Measurements from ENCODE around the gene ITPR2. TPM values are rescaled to one million over a fixed set of nuclear protein-coding genes. Genes with fewer than 3 reads are reported as not detected.

ITPR2 gene
- total RNA-seq, 3 donors from 2014 or later (not counting 1 experiment from before 2014, with no cell fraction given), result 59.1 to 70.7 (median 68.2) TPM

DNA sequence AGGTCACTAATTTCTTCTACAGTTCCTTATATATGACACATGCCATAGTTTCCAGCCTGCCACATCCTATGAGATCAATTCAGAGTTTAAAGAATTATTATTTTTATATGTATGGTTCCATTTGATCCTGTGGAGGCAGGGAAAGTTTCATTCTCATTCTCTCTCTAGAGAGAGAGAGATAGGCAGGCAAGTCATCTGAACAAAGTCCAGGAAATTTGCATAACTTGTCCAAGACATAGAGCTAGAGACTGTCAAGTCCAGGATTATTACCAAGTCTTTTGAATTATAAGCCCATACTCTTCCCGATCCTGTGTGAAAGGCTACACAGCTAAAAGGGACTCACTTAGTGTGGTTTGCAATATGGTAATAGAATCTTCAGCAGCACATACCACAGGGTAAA is 422.3 kb downstream of the ITPR2 start:
- H3K36me3 Mint-ChIP-seq, result peaks cover 14% of the 10 kb centered on the region
- peaks cover 24% of the 10 kb centered on the region for H3K36me3 ChIP-seq (ENCODE audit: control insufficient read depth, insufficient read depth, low read length)

DNA sequence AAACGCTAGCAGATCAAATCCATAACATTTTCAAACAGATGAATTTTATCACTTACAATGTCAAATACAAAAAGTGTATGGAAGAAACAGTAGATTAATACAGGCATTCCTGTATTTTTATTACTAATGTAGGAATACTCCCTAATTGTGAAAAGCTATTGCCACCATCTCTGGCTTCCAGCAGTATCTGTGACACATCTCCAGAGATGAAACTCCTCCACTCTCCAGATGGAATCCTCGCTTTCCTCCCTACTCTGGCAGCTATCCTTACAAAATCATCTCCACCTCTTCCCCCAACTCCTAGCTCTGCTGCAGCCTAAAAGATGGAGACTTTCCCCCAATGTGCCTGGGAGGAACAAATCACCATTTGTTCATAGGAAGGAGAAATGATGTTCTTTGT is 426.2 kb downstream of the ITPR2 start:
- H3K4me1 Mint-ChIP-seq, result no peaks in the 10 kb centered on the region
- ATAC-seq (no peak), DNase-seq (no peak)
- no peaks in the 10 kb centered on the region for H3K9me3 Mint-ChIP-seq
- Histone ChIP-seq H3K4me1 (ENCODE audit: control insufficient read depth, insufficient read depth, low read length) (no peaks in the 10 kb centered on the region), H3K4me3 (ENCODE audit: low read length) (no peak overlapping the region), H3K36me3 (ENCODE audit: control insufficient read depth, insufficient read depth, low read length) (peaks cover 24% of the 10 kb centered on the region), H3K27me3 (ENCODE audit: control insufficient read depth, insufficient read depth, low read length) (no peaks in the 10 kb centered on the region), H3K9me3 (ENCODE audit: control insufficient read depth, insufficient read depth, low read length) (no peaks in the 10 kb centered on the region), H3K27ac (ENCODE audit: low read length) (no peak overlapping the region)
- no peak overlapping the region for H3K27ac Mint-ChIP-seq
- TF ChIP-seq, protein P1, sequence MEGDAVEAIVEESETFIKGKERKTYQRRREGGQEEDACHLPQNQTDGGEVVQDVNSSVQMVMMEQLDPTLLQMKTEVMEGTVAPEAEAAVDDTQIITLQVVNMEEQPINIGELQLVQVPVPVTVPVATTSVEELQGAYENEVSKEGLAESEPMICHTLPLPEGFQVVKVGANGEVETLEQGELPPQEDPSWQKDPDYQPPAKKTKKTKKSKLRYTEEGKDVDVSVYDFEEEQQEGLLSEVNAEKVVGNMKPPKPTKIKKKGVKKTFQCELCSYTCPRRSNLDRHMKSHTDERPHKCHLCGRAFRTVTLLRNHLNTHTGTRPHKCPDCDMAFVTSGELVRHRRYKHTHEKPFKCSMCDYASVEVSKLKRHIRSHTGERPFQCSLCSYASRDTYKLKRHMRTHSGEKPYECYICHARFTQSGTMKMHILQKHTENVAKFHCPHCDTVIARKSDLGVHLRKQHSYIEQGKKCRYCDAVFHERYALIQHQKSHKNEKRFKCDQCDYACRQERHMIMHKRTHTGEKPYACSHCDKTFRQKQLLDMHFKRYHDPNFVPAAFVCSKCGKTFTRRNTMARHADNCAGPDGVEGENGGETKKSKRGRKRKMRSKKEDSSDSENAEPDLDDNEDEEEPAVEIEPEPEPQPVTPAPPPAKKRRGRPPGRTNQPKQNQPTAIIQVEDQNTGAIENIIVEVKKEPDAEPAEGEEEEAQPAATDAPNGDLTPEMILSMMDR (IDR thresholded peaks at IDR 0.05), result no peak
- peaks cover 7% of the 10 kb centered on the region for H3K36me3 Mint-ChIP-seq
- intact Hi-C loops (cut with micrococcal nuclease), result no loop called here
- no peak overlapping the region for H3K4me3 Mint-ChIP-seq
- H3K27me3 Mint-ChIP-seq (ENCODE audit: low read depth in 2 of 2), result no peaks in the 10 kb centered on the region
- WGBS (ENCODE audit: insufficient coverage), result 93% methylated on average over 1 of the region's 2 CpGs

More for the DNA sequence above, 422.3 kb downstream of the ITPR2 start:
- WGBS (ENCODE audit: insufficient coverage), result 100% methylated on average over 1 of the region's 1 CpG
- intact Hi-C loops (cut with micrococcal nuclease), result no loop called here
- Mint-ChIP-seq H3K4me1 (no peaks in the 10 kb centered on the region), H3K4me3 (no peak overlapping the region), H3K27me3 (ENCODE audit: low read depth in 2 of 2) (no peaks in the 10 kb centered on the region), H3K9me3 (no peaks in the 10 kb centered on the region), H3K27ac (no peak overlapping the region)
- TF ChIP-seq, protein P1 (IDR thresholded peaks at IDR 0.05), result no peak
- no peak overlapping the region for H3K4me3 ChIP-seq (ENCODE audit: low read length)
- H3K4me1 ChIP-seq (ENCODE audit: control insufficient read depth, insufficient read depth, low read length), result no peaks in the 10 kb centered on the region
- no peaks in the 10 kb centered on the region for H3K9me3 ChIP-seq (ENCODE audit: control insufficient read depth, insufficient read depth, low read length)
- ATAC-seq (no peak), DNase-seq (no peak)
- no peak overlapping the region for H3K27ac ChIP-seq (ENCODE audit: low read length)
- no peaks in the 10 kb centered on the region for H3K27me3 ChIP-seq (ENCODE audit: control insufficient read depth, insufficient read depth, low read length)

DNA sequence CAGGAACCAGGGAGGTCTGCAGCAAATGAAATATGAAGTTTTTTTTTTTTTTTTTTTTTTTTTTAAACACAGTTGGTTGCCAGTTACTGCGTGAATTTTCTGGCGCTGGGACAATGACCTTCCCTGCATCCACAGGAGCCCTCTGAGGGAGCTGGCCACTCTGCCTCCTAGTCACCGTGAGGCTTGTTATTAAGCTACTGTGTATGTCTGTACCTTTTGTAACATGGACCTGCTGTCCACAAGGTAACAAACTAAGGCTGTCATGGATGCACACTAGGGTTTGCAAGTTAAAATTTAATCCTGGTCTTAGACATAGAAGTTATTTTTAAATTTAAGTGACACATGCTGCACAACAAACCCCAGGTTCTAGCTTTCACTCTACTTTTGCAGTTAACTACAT is 426.6 kb downstream of the ITPR2 start:
- Histone ChIP-seq H3K27ac (ENCODE audit: low read length) (no peak overlapping the region), H3K36me3 (ENCODE audit: control insufficient read depth, insufficient read depth, low read length) (peaks cover 21% of the 10 kb centered on the region), H3K9me3 (ENCODE audit: control insufficient read depth, insufficient read depth, low read length) (no peaks in the 10 kb centered on the region), H3K4me1 (ENCODE audit: control insufficient read depth, insufficient read depth, low read length) (no peaks in the 10 kb centered on the region), H3K4me3 (ENCODE audit: low read length) (no peak overlapping the region), H3K27me3 (ENCODE audit: control insufficient read depth, insufficient read depth, low read length) (no peaks in the 10 kb centered on the region)
- intact Hi-C loops (cut with micrococcal nuclease), result no loop called here
- TF ChIP-seq, protein P1 (IDR thresholded peaks at IDR 0.05), result no peak
- H3K4me3 Mint-ChIP-seq, result no peak overlapping the region
- ATAC-seq (no peak), DNase-seq (no peak)
- no peaks in the 10 kb centered on the region for H3K4me1 Mint-ChIP-seq
- no peaks in the 10 kb centered on the region for H3K27me3 Mint-ChIP-seq (ENCODE audit: low read depth in 2 of 2)
- peaks cover 7% of the 10 kb centered on the region for H3K36me3 Mint-ChIP-seq
- no peak overlapping the region for H3K27ac Mint-ChIP-seq
- no peaks in the 10 kb centered on the region for H3K9me3 Mint-ChIP-seq
- WGBS (ENCODE audit: insufficient coverage), result 100% methylated on average over 3 of the region's 3 CpGs

DNA sequence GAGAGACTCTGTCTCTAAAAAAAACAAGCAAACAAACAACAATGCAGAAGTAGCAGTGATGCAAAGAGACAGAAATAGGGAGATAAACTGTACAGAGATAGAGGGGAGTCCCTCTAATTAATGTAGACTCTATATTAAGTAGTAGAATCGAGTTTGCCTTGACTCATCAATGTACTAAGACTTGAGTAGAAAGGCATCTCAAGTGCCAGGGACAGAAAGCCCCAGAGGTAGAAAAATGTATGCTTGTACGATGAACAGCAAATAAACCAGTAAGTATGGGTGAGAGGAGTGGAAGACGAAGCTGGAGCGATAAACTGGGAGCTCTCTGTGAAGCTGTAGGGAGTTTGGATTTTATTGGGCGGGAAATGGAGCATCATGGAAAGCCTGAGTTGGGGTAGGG is 429.4 kb downstream of the ITPR2 start:
- no peak for DNase-seq
- H3K27ac ChIP-seq (ENCODE audit: low read length), result no peak overlapping the region
- no peaks in the 10 kb centered on the region for H3K9me3 ChIP-seq (ENCODE audit: control insufficient read depth, insufficient read depth, low read length)
- H3K27me3 ChIP-seq (ENCODE audit: control insufficient read depth, insufficient read depth, low read length), result no peaks in the 10 kb centered on the region
- H3K4me3 ChIP-seq (ENCODE audit: low read length), result no peak overlapping the region
- TF ChIP-seq, protein P1 (IDR thresholded peaks at IDR 0.05), result no peak
- Mint-ChIP-seq H3K9me3 (no peaks in the 10 kb centered on the region), H3K36me3 (no peaks in the 10 kb centered on the region), H3K27ac (no peak overlapping the region), H3K4me3 (no peak overlapping the region), H3K27me3 (ENCODE audit: low read depth in 2 of 2) (no peaks in the 10 kb centered on the region), H3K4me1 (no peaks in the 10 kb centered on the region)
- intact Hi-C loops (cut with micrococcal nuclease), result no loop called here
- ATAC-seq, result no peak
- 97% methylated on average over 5 of the region's 5 CpGs for WGBS (ENCODE audit: insufficient coverage)
- H3K36me3 ChIP-seq (ENCODE audit: control insufficient read depth, insufficient read depth, low read length), result peaks cover 10% of the 10 kb centered on the region
- no peaks in the 10 kb centered on the region for H3K4me1 ChIP-seq (ENCODE audit: control insufficient read depth, insufficient read depth, low read length)
